UCSD-AML1 (cell line): ENCODE measurements around the gene U2SURP.
"Not testable (repeated sequence)": the region's sequence is repeated elsewhere in the genome, so short reads cannot be mapped to it uniquely, and the experiment has no call there.

Experiments
- DNase-seq: peaks from one replicate; lab custom pipeline; 2025; ENCODE audit not compliant: unreplicated experiment; lab: John Stamatoyannopoulos, UW

Gene U2SURP

DNA sequence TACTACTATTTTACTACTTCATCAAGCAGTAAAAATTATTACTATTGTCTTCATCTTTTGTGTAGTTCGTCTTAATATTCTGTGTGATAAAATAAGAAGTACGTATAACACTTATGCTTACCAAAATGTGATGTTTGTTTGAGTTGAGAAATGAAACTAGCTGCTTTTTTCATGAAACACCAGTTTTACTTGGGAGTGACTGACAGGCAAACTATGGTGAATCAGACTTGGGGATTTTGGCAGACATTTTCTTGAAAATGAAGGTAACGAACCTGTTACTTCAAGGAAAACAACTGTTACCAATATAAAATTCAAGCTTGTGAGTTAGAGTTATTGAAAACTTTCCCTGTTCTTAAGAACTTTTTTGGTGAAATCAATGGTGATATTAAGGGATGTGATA, 10.3 kb downstream of the U2SURP start:
- DNase-seq: no peak

DNA sequence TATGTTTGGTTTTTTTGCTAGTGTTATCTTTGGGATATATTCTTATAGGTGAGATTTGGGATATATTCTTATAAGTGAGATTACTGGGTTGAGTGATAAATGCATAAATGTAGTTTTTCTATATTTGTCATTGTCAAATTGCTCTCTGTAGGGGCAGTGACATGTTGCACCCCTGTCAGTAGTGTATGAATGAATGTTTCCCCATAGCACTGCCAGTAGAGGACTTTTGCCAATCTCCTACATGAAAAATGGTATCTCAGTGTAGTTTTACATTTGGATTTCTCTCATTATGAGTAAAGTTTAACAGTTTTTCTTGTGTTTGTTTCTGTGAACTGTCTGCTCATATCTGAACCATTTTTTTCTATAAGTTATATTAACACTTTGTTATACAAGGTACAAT, 13.6 kb downstream of the U2SURP start:
- DNase-seq: no peak

DNA sequence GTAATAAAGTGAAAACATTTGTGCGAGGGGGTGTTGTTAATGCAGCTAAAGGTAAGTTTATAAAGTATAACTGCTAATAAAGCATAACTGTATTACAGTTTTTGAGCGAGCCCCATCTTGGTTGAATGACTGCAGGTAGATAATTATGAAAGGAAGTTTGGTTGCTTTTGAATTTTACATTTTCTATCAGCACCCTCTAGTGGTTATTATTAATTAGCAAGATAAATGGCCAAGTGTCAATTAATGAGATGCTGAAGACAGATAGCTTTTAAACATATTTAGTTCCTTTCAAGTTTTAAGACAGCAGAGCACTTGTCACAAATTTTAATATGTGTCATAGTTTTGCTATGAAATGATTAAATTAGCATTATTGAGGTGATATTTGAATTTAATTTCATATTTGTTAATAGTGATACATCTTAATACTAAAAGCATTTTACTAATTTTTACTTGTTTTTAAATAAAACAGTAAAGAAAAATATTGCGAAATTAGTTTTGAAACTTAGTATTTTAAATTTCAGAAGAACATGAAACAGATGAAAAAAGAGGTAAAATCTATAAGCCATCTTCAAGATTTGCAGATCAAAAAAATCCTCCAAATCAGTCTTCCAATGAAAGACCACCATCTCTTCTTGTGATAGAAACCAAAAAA, 15.1 kb downstream of the U2SURP start:
- DNase-seq: no peak

DNA sequence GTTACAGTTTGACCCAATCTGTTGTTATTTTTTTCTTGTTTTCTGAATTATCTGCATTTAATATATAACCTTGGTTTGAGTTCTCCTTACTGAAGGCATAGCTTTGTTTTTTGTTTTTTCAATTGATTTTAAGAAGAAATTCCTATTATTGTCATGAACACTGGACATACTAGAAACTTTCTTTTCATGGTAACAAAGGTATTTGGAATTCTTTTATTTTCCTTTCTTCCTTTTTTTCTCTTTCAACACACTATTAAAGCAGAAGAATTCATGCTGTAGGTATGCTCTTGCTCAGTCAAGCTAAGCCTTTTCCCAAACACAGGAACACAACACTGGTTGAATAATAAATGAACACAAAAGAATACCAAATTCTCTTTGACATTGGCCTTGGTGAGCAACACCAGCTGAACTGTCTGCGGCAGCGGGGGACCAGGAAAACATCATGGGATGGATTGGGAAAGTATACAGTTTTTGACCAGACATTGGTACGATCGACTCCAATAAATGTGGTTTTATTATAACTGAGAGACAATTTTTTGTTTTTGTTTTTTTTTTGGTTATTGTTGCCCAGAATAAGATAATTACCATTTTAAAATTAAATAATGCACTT, 23.1 kb downstream of the U2SURP start:
- no peak for DNase-seq

DNA sequence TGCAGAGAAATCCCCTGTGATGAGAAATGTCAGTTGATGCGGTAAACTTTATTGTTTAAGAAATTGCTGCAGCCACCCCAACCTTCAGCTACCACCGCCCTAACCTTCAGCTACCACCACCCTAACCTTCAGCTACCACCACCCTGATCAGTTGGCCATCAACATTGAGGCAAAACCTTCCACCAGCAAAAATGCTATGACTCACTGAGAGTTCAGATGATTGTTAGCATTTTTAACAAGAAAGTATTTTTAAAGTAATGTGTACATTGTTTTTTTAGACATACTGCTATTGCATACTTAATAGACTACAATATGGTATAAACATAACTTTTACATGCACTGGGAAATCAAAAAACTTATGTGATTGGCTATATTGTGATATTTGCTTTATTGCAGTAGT, 30.0 kb downstream of the U2SURP start:
- DNase-seq: no peak

DNA sequence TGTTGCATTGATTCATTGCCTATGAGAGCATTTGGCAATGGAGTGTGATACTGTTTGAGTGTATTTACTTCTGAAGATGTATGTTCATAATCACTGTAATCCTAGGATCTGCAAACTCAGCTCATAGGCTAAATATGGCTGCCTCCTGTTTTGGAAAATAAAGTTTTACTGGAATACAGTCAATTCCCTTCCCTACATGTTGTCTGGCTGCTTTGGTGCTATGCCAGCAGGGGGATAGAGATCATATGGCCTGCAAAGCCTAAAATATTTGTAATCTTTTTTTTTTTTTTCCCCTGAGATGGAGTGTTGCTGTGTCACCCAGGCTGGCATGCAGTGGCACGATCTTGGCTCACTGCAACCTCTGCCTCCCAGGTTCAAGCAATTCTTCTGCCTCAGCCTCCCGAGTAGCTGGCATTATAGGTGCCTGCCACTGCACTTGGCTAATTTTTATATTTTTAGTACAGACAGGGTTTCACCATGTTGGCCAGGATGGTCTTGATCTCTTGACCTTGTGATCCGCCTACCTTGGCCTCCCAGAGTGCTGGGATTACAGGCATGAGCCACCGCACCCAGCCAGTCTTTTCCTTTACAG, 30.5 kb downstream of the U2SURP start:
- not testable (repeated sequence) for DNase-seq

DNA sequence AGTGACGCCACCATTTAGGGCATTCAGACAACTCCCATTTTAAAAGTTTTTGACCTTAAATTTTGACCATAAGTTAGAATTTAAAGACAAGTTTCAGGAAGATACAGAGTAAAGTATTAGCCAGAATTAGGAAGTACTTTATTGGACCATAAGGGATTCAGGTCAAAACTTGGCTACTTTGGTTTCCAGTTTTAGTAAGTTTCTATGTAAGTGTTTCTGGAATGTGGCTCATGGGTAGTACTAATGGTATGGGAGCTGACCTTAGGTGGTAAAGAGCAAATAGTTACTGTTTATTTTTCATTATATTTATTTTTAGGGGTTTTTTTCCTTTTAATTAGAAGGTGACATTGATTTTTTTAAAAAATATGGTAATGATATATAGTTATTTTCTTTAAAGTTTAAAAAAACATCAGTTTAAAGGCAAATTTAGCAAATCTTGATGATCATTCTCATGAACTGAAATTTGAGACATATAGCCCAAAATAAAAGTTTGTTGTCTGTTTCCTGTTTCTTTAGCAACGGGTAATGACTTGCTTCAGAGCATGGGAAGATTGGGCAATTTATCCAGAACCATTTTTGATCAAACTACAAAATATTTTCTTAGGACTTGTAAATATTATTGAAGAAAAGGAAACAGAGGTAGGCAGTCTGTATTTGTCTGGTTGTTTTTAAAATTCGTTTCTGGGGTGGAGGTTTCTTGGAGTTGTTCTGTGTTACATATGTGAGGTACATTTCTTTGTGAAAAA, 34.3 kb downstream of the U2SURP start:
- DNase-seq: no peak

DNA sequence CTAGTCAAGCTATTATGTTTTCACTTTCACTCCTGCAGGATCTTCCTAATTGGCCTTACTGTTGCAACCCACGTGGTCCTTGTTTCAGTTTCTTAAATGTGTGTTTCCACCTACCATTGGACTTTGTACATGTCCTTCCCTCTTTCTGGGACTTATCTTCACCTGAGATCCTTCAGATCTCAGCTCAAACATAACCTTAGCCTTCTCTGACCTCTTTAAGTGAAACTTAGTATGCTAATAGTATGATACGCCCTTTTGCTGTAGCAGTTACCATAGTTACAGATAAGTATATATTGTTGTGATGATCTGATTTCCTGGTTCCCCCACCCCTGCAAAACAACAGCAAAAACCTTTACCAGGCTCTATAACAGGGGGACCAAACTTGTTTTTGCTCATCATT, 35.2 kb downstream of the U2SURP start:
- no peak for DNase-seq

DNA sequence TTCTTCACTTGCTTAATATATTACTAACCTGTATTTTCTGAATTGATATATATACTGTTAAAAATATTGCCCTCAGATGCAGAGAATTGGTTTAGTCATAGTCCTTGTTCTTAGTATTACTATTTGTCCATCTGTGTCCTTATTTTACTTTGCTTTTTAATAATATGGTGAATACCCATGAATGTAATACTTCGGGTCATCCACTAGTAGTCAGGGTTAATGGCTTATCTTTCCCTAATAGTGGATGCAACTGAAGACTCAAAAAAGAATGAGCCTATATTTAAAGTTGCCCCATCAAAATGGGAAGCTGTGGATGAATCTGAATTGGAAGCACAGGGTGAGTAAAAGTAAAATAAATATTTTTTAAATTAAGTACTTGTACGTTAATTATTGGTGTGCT, 36.5 kb downstream of the U2SURP start:
- no peak for DNase-seq

DNA sequence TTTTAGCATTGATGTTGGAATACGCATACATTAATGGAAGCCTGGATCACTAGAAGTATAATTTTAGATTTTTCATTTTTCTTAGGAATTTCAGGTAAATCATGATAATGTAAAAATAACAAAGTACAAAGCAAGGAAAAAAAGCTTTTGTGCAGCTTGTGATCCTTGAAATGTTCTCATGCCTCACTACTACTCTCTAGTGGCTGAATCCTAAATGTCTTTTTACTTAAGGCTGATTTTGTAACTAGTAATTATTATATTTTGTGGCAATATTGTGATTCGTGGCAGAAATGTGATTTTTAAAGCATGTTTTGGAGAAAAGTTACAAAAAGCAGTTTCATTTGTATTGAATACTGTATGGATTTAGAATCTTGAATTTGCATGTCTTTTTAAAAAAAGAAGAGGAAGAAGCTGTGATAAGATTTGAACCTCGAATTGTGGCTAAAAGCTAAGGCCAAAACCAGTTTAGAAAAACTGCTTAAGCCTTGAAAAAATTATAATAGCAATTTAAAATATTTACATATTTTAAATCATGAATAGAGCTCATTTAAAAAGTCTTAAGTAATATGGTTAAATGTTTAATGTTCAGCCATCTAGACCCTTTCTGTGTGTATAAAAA, 39.0 kb downstream of the U2SURP start:
- DNase-seq: no peak

DNA sequence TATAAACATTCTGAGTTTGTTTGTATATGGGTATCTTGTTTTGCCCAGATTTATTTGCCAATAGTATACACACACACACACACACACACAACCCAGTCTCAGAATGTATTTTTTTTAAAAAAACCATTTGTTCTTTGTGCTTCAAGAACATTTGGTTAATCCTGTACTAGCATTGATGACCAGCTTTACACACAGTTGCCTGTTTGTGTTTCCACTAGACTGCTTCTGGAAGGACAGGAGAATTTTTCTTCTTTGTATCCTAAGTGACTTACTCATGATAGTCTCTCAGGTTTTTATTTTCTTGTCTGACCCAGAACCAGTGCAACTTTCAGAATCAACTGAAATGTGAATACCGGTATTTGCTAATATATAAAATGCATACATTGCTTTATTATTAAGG, 40.5 kb downstream of the U2SURP start:
- no peak for DNase-seq

DNA sequence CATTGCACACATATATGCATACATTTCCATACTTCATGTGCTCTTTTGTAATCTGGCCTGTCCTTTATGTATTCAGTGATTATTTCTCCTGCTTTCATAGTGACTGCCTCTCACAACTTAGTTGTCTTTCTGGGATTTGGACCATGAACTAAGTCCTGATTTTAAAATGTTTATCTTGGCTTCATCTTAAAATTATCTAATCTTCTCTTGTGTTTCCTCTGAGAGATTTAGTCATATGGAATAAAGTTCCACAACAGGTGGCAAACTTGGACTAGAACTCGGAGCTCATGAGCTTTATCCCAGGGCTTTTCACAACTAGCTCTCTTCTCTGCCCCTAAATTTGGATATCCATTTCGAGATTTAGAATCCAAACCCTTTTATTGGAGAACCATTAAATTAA, 44.3 kb downstream of the U2SURP start:
- DNase-seq: no peak

DNA sequence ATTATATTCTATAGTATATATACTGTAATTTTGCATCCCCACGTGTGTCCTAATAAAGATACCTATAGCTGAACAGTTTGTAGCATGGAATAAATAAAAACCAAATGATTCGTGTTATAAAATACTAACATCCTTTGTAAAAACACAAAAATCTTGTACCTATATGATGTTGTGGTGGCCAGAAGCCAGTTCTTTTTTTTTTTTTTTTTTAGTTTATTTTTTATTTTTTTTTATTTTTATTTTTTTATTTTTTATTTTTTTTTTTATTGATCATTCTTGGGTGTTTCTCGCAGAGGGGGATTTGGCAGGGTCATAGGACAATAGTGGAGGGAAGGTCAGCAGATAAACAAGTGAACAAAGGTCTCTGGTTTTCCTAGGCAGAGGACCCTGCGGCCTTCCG, 44.7 kb downstream of the U2SURP start:
- not testable (repeated sequence) for DNase-seq

DNA sequence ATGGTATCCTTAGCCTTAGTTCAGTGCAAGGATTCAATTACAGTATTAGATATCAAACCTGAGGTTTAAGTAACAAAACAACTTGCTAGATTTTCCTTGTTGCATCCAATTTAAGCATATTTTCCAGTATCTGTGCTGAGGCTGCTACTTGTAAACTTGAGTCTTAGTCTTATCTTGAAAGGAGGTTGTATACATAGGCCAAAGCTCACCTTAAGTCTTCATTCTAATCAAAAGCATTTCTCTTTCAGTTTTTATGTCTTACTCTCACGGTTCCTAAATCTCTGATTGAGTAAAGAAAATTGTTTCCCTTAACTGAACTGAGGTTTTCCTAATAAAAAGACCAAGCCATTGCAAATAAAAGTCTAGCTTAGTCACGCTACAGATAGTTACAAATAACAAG, 52.6 kb downstream of the U2SURP start:
- no peak for DNase-seq

DNA sequence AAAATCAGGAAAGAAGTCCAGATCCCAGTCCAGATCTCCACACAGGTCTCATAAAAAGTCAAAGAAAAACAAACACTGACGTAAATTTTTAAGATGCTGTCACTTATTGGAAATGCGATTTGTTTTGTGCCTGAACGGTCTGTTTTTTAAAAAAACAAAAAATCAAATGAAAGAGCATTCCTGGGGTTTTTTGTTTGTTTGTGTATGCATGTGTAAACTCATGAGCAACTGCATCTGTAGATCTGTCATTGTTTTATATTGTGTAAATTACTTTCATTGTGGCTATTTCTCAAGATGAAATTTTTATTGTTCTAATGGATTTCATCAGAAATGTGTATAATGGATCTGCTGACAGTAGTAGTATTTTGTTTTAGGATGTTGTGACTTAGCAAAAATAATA, 55.0 kb downstream of the U2SURP start:
- DNase-seq: no peak

DNA sequence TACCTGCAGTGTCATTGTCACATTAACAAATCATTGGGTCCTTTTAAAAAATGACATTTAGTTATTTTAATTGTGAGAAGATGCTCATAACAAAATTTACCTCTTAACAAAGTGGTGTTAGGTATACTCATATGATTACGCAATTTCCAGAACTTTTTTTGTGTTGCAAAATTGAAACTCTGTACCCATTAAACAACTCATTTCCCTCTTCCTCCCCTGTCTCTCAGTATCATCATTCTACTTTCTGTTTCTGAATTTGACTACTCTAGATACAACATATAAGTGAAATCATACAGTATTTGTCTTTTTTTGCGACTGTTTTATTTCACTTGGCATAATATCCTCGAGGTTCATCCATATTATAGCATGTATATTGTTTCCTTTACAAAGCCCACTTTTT, 59.5 kb downstream of the U2SURP start:
- DNase-seq: no peak

DNA sequence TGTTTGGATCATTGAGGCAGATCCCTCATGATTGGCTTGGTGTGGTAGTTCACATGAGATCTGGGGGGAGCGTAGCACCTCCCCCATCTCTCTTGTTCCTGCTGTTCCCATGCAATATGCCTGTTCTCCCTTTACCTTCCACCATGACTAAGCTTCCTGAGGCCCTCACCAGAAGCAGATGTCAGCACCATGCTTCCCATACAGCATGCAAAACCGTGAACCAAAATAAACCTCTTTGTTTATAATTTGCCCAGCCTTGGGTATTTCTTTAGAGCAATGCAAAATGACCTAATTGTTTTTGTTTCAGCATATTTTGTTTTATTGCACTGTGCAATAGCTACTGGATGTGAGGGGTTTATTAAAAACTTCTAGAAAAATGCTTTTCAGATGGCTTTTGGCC, 61.6 kb downstream of the U2SURP start:
- no peak for DNase-seq

DNA sequence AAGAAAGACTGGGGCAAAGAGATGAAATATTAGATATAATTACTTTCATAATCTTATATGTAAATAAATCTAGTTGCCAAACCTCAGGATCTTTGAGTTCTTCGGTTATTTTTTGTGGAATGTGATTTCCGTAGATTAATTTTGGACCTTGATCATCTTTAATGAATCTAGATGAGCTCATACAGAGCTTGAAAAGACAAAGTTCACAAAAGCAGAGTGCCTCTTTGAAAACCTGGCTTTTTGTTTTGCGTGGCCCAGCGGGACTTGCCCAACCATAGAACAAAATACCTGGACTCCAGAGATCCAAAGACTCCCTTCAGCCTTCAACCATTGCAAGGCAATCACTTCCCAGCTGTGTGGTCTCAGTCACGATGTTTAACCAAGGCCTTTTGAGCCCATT, 63.4 kb downstream of the U2SURP start:
- no peak for DNase-seq

DNA sequence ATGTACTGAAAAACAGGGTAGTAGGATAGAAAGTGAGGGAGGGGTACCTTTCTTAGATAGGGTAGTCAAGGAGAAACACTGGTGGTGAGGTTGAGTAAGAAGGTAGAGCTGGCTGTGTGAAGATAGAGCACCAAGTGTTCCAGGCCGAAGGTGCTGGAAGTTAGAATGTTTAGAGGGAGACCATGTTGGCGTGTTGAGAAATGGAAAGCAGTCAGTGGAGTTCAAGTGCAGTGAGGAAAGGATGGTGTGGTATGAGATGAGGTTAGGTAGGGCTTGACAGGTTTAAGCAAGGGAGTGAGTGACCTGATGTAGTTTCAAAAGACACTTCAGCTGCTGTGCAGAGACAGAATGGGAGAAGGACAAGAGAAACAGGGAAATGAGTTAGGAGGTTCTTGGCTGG, 64.0 kb downstream of the U2SURP start:
- DNase-seq: no peak

DNA sequence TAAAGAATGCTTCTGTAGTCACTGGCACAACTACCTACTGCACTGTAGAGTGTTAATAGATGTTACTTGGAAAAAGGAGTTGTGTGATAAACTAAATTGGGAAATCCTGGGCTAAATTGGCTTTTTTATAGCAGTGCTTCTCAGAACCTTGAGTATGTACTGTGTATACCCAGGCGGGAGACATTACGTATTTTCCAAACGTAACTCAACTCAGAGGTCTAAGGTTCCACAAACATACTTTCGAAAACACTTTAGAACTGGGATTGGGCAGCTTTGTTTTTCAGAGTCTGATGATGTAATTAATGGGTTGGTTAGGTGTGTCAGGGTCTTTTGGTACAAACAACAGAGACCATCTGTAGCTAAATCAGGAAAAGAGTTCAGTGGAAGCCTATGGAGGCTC, 64.7 kb downstream of the U2SURP start:
- DNase-seq: no peak

DNA sequence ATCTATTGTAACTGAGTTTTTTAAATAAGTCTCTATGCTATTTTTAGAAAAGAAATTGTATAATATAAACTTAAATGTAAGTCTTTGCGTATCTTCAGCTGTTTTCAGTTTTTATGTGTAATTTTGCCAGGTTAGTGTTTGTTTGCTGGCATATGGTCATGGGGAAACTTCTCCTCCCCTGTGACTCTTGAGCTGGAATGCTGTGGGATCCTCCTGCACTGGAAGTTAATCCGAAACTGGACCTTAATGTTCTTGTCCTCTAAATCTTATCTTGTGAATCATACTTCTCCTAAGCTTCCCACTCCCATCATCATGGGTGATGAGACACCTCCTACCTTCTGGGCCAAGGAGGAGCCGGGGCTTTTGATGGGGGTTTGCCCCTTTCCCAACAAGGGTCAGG, 65.8 kb downstream of the U2SURP start:
- DNase-seq: no peak

DNA sequence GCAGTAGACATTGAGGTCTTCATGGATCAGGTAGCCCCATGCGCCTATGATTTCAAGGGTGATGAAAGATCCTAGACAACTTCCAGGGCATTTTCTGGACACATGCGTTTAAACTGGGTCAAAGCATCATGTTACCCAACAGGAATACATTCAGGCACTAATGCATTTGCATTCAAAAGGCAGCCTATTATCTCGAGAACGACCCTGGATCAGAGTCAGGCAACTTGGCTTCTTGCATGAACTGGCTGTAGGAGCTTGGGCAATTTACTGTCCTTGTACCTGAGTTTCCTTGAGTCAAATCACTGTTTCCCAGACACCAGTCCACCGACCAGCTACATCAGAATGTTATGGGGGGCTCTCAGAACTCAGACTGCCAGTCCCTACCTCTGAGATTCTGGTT, 66.7 kb downstream of the U2SURP start:
- no peak for DNase-seq
